ENCODE data around the gene RAB3GAP2. TPM values are rescaled to one million over a fixed set of nuclear protein-coding genes. Genes with fewer than 3 reads are reported as not detected.
"Not testable (repeated sequence)": the region's sequence is repeated elsewhere in the genome, so short reads cannot be mapped to it uniquely, and the experiment has no call there.

The RAB3GAP2 gene
- total RNA-seq, 1 donor from 2014 or later = 21.6 TPM

- no peak overlapping the region for H3K4me3 ChIP-seq (ENCODE audit: low read depth, low read length)
- no peak for TF ChIP-seq CTCF (conservative IDR thresholded peaks at IDR 0.05; ENCODE audit: low read depth, low read length)
- no peak for DNase-seq (ENCODE audit: low read depth)
Observed at GRCh38 chr1:220219865-220220698, 52.2 kb downstream of the RAB3GAP2 start.

- DNase-seq (ENCODE audit: low read depth) = no peak
- no peak for TF ChIP-seq CTCF (conservative IDR thresholded peaks at IDR 0.05; ENCODE audit: low read depth, low read length)
- H3K4me3 ChIP-seq (ENCODE audit: low read depth, low read length) = no peak overlapping the region
Observed at GRCh38 chr1:220219136-220219442, 53.2 kb downstream of the RAB3GAP2 start.

- peak; percentile 75 for TF ChIP-seq CTCF (conservative IDR thresholded peaks at IDR 0.05; ENCODE audit: low read depth, low read length)
- not testable (repeated sequence) for H3K4me3 ChIP-seq (ENCODE audit: low read depth, low read length)
- peak; percentile 42 for DNase-seq (ENCODE audit: low read depth)
Observed at GRCh38 chr1:220218397-220219135, 53.7 kb downstream of the RAB3GAP2 start.

- H3K4me3 ChIP-seq (ENCODE audit: low read depth, low read length) = no peak overlapping the region
- peak; percentile 70 for TF ChIP-seq CTCF (conservative IDR thresholded peaks at IDR 0.05; ENCODE audit: low read depth, low read length)
- DNase-seq (ENCODE audit: low read depth) = no peak
Observed at GRCh38 chr1:220217383-220217988, 54.8 kb downstream of the RAB3GAP2 start.

GRCh38 chr1:220213382-220213983, 58.8 kb downstream of the RAB3GAP2 start:
- no peak overlapping the region for H3K4me3 ChIP-seq (ENCODE audit: low read depth, low read length)
- no peak for TF ChIP-seq CTCF (conservative IDR thresholded peaks at IDR 0.05; ENCODE audit: low read depth, low read length)
- no peak for DNase-seq (ENCODE audit: low read depth)

GRCh38 chr1:220207411-220207810, 64.8 kb downstream of the RAB3GAP2 start:
- DNase-seq (ENCODE audit: low read depth) = no peak
- no peak overlapping the region for H3K4me3 ChIP-seq (ENCODE audit: low read depth, low read length)
- no peak for TF ChIP-seq CTCF (conservative IDR thresholded peaks at IDR 0.05; ENCODE audit: low read depth, low read length)

GRCh38 chr1:220204758-220205157, 67.5 kb downstream of the RAB3GAP2 start:
- H3K4me3 ChIP-seq (ENCODE audit: low read depth, low read length); DNase-seq (ENCODE audit: low read depth): not testable (repeated sequence)

Data from epithelial cell of proximal tubule (primary cell).